Measurements from ENCODE around the gene SLAMF9. TPM values are rescaled to one million over a fixed set of nuclear protein-coding genes. Genes with fewer than 3 reads are reported as not detected.

SLAMF9 gene
- total and polyA plus RNA-seq, 4 donors, result 0.25 to 0.68 (median 0.64) TPM; not detected in 1

DNA sequence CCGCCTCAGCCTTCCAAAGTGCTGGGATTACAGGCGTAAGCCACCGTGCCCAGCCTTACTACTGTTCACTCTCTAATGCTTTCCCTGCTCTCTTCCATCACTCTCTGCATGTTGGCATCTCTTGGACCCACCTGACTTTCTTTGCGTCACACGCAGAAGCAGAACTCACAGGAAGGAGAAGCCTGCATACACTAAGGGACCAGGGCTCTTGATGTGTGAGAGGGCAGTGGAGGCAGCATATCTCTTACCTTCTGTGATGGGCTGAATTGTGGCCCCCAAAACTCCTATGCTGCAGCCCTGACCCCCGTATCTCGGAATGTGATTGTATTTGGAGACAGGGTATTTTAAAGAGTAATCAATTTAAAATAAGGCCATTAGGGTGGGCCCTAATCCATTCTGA lies 26.7 kb upstream of the SLAMF9 start:
- 95% methylated on average over 7 of the region's 7 CpGs for WGBS
- H3K36me3 ChIP-seq (ENCODE audit: control insufficient read depth in 4 of 4, insufficient read depth in 3 of 4, low read depth in 1 of 4, low read length in 3 of 4), result no peaks in the 10 kb centered on the region

More for the DNA sequence above, 26.7 kb upstream of the SLAMF9 start:
- H3K4me1 ChIP-seq (ENCODE audit: control insufficient read depth in 4 of 4, insufficient read depth in 4 of 4, low read length in 3 of 4), result no peaks in the 10 kb centered on the region
- no peaks in the 10 kb centered on the region for H3K27me3 ChIP-seq (ENCODE audit: control insufficient read depth in 4 of 4, insufficient read depth in 4 of 4, low read length in 3 of 4)
- no peak overlapping the region for H3K9ac ChIP-seq (ENCODE audit: low read depth in 1 of 2, low read length in 2 of 2)
- no peak overlapping the region for H3K27ac ChIP-seq (ENCODE audit: low read depth in 1 of 2, low read length in 2 of 2)
- H3K4me3 ChIP-seq (ENCODE audit: low read depth in 1 of 3, low read length in 3 of 3), result no peak overlapping the region
- no peak for DNase-seq (ENCODE audit: low spot score)
- H3K9me3 ChIP-seq (ENCODE audit: control insufficient read depth in 4 of 4, low read length in 3 of 4), result no peaks in the 10 kb centered on the region
- TF ChIP-seq ZBTB33 (IDR thresholded peaks at IDR 0.05), result no peak
- no peak for TF ChIP-seq GABPA (IDR thresholded peaks at IDR 0.05 in 1 of 2, conservative IDR thresholded peaks at IDR 0.05 in 1 of 2)
- TF ChIP-seq, protein P1, sequence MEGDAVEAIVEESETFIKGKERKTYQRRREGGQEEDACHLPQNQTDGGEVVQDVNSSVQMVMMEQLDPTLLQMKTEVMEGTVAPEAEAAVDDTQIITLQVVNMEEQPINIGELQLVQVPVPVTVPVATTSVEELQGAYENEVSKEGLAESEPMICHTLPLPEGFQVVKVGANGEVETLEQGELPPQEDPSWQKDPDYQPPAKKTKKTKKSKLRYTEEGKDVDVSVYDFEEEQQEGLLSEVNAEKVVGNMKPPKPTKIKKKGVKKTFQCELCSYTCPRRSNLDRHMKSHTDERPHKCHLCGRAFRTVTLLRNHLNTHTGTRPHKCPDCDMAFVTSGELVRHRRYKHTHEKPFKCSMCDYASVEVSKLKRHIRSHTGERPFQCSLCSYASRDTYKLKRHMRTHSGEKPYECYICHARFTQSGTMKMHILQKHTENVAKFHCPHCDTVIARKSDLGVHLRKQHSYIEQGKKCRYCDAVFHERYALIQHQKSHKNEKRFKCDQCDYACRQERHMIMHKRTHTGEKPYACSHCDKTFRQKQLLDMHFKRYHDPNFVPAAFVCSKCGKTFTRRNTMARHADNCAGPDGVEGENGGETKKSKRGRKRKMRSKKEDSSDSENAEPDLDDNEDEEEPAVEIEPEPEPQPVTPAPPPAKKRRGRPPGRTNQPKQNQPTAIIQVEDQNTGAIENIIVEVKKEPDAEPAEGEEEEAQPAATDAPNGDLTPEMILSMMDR (IDR thresholded peaks at IDR 0.05; ENCODE audit: low read depth, low read length, missing input control), result no peak
- TF ChIP-seq, protein P2, sequence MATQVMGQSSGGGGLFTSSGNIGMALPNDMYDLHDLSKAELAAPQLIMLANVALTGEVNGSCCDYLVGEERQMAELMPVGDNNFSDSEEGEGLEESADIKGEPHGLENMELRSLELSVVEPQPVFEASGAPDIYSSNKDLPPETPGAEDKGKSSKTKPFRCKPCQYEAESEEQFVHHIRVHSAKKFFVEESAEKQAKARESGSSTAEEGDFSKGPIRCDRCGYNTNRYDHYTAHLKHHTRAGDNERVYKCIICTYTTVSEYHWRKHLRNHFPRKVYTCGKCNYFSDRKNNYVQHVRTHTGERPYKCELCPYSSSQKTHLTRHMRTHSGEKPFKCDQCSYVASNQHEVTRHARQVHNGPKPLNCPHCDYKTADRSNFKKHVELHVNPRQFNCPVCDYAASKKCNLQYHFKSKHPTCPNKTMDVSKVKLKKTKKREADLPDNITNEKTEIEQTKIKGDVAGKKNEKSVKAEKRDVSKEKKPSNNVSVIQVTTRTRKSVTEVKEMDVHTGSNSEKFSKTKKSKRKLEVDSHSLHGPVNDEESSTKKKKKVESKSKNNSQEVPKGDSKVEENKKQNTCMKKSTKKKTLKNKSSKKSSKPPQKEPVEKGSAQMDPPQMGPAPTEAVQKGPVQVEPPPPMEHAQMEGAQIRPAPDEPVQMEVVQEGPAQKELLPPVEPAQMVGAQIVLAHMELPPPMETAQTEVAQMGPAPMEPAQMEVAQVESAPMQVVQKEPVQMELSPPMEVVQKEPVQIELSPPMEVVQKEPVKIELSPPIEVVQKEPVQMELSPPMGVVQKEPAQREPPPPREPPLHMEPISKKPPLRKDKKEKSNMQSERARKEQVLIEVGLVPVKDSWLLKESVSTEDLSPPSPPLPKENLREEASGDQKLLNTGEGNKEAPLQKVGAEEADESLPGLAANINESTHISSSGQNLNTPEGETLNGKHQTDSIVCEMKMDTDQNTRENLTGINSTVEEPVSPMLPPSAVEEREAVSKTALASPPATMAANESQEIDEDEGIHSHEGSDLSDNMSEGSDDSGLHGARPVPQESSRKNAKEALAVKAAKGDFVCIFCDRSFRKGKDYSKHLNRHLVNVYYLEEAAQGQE (IDR thresholded peaks at IDR 0.05), result no peak
- no peak for TF ChIP-seq FOXA1 (IDR thresholded peaks at IDR 0.05)
- no peak for TF ChIP-seq RAD21 (IDR thresholded peaks at IDR 0.05)
- no peak for TF ChIP-seq HNF4G (IDR thresholded peaks at IDR 0.05)
- no peak for TF ChIP-seq JUND (IDR thresholded peaks at IDR 0.05)
- TF ChIP-seq ATF3 (IDR thresholded peaks at IDR 0.05), result no peak
- TF ChIP-seq YY1 (IDR thresholded peaks at IDR 0.05), result no peak
- no peak for TF ChIP-seq SP1 (IDR thresholded peaks at IDR 0.05)
- no peak for TF ChIP-seq HNF4A (conservative IDR thresholded peaks at IDR 0.05)
- TF ChIP-seq FOXA2 (IDR thresholded peaks at IDR 0.05), result no peak
- TF ChIP-seq TAF1 (conservative IDR thresholded peaks at IDR 0.05), result no peak
- no peak for TF ChIP-seq RXRA (IDR thresholded peaks at IDR 0.05)
- no peak for TF ChIP-seq EGR1 (IDR thresholded peaks at IDR 0.05; ENCODE audit: low read depth in 2 of 2)
- TF ChIP-seq NR2F2 (IDR thresholded peaks at IDR 0.05), result no peak
- TF ChIP-seq, protein P3, sequence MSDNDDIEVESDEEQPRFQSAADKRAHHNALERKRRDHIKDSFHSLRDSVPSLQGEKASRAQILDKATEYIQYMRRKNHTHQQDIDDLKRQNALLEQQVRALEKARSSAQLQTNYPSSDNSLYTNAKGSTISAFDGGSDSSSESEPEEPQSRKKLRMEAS (IDR thresholded peaks at IDR 0.05), result no peak

All from liver (tissue), 9 donors.